IPS-18a (cell line): ENCODE results near the gene GMPPA.

ENCODE experiments used
- H3K27ac ChIP-seq: one replicate; pipeline ENCODE4 v1.5.1; 2013; ENCODE audit warnings: low read length
- H3K27me3 ChIP-seq: one replicate; pipeline ENCODE4 v1.6.1; 2013; ENCODE audit warnings: mild to moderate bottlenecking, low read length; ENCODE audit not compliant: control insufficient read depth, insufficient read depth
- H3K36me3 ChIP-seq: one replicate; pipeline ENCODE4 v1.6.1; 2013; ENCODE audit warnings: low read depth, low read length; ENCODE audit not compliant: control insufficient read depth
- H3K4me1 ChIP-seq: one replicate; pipeline ENCODE4 v1.6.1; 2013; ENCODE audit warnings: low read depth, low read length; ENCODE audit not compliant: control insufficient read depth
- H3K4me3 ChIP-seq: one replicate; pipeline ENCODE4 v1.5.1; 2013; ENCODE audit warnings: low read length
- H3K9ac ChIP-seq: one replicate; pipeline ENCODE4 v1.6.1; 2013; ENCODE audit warnings: mild to moderate bottlenecking, low read length, moderate library complexity
- H3K9me3 ChIP-seq: one replicate; pipeline ENCODE4 v1.6.1; 2013; ENCODE audit warnings: low read depth, low read length; ENCODE audit not compliant: control insufficient read depth

Gene GMPPA

DNA sequence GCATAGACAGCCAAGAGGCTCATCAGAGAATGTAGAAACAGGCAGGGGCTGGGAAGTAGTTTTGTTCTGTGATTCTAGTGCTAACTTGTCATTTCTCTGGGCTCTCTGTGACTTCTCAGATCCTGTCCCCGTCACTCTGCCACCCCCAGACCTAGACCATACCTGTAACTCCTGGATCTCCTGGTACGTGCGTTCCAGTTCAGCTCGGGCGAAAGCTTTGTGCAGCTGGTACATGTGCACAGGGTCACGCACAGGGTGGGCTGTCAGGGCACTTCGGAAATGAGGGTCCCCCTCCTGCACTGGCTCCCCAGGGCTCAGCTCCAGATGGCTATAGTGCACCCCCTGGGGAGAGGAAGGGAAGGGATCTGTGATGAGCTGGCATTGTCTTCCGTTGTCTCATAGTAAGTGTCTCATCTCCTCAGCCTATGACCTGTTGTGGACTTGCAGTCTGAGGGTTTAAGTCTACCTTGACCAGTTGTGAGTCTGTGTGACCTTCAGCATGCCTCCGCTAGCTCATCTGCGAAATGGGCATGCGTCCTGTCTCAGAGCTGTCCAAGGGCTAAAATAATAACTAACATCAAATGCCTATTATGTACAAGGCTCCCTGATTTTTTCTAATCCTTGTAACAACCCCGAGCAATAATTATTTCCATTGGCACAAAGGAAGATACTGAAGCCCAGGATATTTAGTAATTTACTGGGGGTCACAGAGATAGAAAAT, 42.3 kb downstream of the GMPPA start:
- H3K36me3 ChIP-seq, result peaks cover 11% of the 10 kb centered on the region
- peaks cover 25% of the 10 kb centered on the region for H3K4me1 ChIP-seq
- no peak overlapping the region for H3K27ac ChIP-seq
- H3K9ac ChIP-seq, result no peak overlapping the region
- no peak overlapping the region for H3K4me3 ChIP-seq
- no peaks in the 10 kb centered on the region for H3K9me3 ChIP-seq
- peaks cover 28% of the 10 kb centered on the region for H3K27me3 ChIP-seq

DNA sequence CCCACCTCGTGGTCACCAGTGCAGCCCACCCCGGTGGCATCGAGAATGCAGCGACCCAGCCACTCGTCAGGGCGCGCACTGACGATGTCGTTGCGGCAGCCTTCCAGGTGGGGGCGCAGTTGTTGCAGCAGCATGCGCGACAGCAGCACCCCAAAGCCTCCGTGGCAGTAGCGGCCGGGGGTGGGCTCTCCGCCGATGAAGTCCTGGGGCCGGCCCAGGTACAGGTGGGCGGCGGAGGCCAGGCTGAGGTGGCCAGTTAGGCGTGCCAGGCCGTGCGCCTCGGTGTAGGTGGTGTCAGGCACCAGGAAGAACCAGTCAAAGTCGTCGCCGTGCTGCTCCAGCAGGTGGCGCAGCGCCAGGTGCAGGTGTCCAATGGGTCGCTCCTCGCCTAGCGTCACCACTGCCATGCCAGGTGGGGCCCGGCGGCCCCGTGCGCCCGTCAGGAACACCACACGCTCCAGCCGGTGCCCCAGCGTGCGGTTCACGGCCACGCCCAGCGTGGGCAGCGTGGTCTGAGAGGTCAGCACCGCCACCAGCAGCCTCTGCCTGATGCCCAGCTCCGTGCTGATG, 43.0 kb downstream of the GMPPA start:
- Histone ChIP-seq H3K27me3 (peaks cover 31% of the 10 kb centered on the region), H3K9me3 (no peaks in the 10 kb centered on the region), H3K9ac (no peak overlapping the region), H3K36me3 (peaks cover 11% of the 10 kb centered on the region), H3K4me1 (peaks cover 25% of the 10 kb centered on the region), H3K27ac (no peak overlapping the region), H3K4me3 (peak overlapping the region; percentile 64)

DNA sequence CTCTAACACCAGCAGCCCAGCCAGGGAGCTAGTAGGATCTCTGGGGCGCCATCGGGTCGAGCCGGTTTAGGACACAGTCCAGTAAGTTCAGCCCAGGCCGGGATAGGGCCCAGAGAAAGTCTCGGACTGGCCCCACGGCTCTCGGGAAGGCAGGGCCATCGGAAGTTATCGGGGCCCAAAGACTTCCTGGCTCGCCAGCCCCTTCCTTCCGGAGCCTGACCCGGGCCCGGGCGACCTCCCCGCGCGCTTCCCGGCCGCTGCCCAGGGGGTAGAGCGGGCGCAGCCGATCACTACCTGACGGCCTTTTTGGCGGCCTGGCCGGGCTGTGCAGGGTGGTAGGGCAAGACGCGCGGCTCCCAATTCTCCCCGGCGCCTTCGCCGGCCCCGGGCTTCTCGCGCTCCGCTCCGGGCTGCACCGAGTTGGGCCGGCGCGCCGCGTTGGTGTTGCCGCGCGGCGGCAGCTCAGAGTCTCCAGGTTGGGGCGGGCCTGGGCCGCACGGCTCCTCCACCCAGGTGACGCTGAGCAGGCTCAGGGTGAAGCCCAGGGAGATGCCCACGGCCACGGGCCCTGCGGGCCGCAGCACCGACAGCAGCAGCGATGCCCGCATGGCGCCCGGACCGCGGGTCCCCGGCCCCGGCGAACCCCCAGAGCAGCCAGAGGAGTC, 44.4 kb downstream of the GMPPA start:
- Histone ChIP-seq H3K9me3 (no peaks in the 10 kb centered on the region), H3K4me1 (peaks cover 18% of the 10 kb centered on the region), H3K36me3 (peaks cover 11% of the 10 kb centered on the region), H3K9ac (peak overlapping the region; percentile 40), H3K4me3 (peak overlapping the region; percentile 64), H3K27me3 (peaks cover 31% of the 10 kb centered on the region), H3K27ac (no peak overlapping the region)

DNA sequence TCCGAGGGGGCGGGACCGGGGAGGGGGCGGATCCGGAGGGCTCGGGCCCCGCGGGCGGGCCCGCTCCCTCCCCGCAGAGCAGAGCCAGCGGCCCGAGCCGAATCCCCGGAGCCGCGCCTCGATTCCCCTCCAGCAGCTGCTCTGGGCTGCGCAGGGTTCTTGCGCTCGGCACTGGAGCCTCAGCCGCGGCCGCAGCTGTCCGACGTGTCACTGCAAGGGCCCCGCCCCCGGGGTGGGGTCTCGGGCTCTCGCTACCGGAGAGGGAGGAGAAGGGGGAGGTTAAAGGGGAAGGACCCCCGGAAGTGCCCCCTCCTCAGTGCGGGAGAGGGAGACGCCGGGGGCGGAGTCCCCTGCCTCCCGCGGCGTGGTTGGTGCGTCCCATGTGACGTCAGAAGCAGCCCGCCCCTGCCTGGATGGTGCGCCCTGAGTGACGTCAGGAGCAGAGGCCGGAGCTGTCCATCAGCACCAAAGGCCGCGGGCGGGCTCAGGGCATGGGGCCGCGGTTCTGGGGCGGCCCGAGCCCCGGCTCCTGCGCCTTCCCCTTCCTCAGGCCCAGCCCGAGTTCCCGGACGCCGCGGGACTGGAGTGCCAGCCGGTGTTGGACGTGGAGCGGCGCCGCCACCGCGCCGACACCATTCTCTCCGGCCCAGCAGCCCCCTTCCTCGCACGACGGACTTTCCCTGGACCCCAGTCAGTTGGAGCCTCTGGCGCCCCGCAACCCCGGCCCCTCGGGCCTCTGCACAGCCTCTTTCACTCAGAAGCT, 45.1 kb downstream of the GMPPA start, which contains the start of the genes CHPF and TMEM198:
TSS of gene CHPF (minus strand) at position 214 of the 763 bp plus-strand sequence. CDS start 271 bp downstream, outside the sequence.
TSS of gene TMEM198 (plus strand) at position 433 of the 763 bp plus-strand sequence. CDS start 700 bp downstream, outside the sequence.
- Histone ChIP-seq H3K27me3 (peaks cover 31% of the 10 kb centered on the region), H3K9me3 (no peaks in the 10 kb centered on the region), H3K4me1 (peaks cover 11% of the 10 kb centered on the region), H3K9ac (peak within 1 kb of the TSS; percentile 59), H3K36me3 (peaks cover 11% of the 10 kb centered on the region), H3K27ac (no peak within 1 kb of the TSS), H3K4me3 (peak within 1 kb of the TSS; percentile 64)

DNA sequence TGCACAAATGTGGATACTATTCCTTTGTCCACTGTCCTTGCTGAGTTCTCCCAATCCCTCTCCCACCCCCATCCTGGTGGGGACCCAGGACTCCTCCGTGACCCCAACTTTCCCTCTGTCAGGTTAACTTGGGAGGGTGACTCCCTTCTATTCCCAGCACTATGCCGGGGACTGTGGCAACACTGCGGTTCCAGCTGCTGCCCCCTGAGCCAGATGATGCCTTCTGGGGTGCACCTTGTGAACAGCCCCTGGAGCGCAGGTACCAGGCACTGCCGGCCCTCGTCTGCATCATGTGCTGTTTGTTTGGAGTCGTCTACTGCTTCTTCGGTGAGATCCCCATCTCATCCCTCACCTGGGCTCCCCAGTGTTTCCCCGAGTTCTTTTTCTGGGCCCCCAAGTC, 45.9 kb downstream of the GMPPA start:
- Histone ChIP-seq H3K36me3 (peaks cover 11% of the 10 kb centered on the region), H3K27ac (no peak overlapping the region), H3K9ac (peak overlapping the region; percentile 59), H3K27me3 (peaks cover 31% of the 10 kb centered on the region), H3K4me3 (peak overlapping the region; percentile 64), H3K4me1 (peaks cover 11% of the 10 kb centered on the region), H3K9me3 (no peaks in the 10 kb centered on the region)

DNA sequence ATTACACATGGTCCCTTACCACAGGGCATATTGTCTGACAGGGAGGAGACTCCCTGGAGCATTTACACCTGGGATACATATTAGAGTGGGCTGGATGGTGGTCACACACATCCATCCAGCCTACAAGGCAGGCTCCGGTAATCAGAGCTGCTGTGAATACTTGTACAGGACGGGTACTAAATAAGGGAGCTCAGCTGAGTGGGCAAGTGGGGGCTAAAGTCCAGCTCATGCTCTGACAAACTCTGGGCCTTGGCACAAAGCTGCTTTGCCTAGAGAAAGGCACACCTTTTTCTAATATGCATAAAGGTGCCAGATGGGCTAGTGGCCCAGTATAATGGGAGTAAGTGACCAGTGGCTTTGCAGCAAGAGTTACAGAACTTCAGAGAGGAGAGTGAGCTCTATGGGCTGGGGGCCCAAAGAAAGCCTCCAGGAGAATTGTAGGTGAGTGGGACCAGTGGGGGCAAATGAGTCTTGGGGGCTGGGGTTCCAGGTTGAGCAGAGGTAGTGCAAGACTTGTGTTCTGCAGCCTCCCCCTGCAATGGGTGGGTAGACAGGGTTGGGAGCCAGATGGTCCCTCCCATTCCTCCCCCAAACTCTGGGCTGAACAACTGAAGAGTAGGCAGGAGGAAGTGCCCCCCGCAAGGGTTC, 46.7 kb downstream of the GMPPA start:
- H3K4me3 ChIP-seq, result no peak overlapping the region
- H3K4me1 ChIP-seq, result peaks cover 11% of the 10 kb centered on the region
- H3K9ac ChIP-seq, result no peak overlapping the region
- H3K27ac ChIP-seq, result no peak overlapping the region
- H3K36me3 ChIP-seq, result peaks cover 10% of the 10 kb centered on the region
- H3K27me3 ChIP-seq, result peaks cover 32% of the 10 kb centered on the region
- H3K9me3 ChIP-seq, result no peaks in the 10 kb centered on the region

DNA sequence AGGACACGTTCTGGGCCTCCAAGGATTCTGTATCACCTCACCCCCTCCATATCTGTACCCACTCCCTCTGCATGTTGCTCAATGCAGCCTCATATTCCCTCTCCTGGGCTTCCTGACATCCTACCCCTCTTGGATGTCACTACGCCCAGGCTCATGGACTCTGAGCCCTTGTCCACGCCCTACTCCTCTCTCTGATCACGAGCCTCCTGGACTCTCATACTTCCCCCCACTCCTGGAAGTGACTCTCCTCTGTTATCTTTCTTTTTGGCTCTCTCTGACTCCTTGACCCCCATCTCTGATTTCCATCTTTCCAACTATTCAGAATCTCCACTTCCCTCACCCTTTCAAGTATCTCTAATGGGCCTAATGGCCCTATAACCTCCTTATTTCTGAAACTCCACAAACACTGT, 47.3 kb downstream of the GMPPA start:
- no peak overlapping the region for H3K27ac ChIP-seq
- no peak overlapping the region for H3K9ac ChIP-seq
- H3K36me3 ChIP-seq, result peaks cover 4% of the 10 kb centered on the region
- no peak overlapping the region for H3K4me3 ChIP-seq
- H3K27me3 ChIP-seq, result peaks cover 37% of the 10 kb centered on the region
- H3K4me1 ChIP-seq, result peaks cover 13% of the 10 kb centered on the region
- H3K9me3 ChIP-seq, result no peaks in the 10 kb centered on the region

DNA sequence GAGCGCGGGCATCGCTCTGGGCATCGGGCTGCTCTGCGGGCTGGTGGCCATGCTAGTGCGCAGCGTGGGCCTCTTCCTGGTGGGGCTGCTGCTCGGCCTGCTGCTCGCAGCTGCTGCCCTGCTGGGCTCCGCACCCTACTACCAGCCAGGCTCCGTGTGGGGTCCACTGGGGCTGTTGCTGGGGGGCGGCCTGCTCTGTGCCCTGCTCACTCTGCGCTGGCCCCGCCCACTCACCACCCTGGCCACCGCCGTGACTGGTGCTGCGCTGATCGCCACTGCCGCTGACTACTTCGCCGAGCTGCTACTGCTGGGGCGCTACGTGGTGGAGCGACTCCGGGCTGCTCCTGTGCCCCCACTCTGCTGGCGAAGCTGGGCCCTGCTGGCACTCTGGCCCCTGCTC, 48.9 kb downstream of the GMPPA start:
- no peak overlapping the region for H3K9ac ChIP-seq
- no peaks in the 10 kb centered on the region for H3K9me3 ChIP-seq
- H3K4me3 ChIP-seq, result no peak overlapping the region
- no peaks in the 10 kb centered on the region for H3K36me3 ChIP-seq
- peaks cover 10% of the 10 kb centered on the region for H3K4me1 ChIP-seq
- peaks cover 33% of the 10 kb centered on the region for H3K27me3 ChIP-seq
- no peak overlapping the region for H3K27ac ChIP-seq

DNA sequence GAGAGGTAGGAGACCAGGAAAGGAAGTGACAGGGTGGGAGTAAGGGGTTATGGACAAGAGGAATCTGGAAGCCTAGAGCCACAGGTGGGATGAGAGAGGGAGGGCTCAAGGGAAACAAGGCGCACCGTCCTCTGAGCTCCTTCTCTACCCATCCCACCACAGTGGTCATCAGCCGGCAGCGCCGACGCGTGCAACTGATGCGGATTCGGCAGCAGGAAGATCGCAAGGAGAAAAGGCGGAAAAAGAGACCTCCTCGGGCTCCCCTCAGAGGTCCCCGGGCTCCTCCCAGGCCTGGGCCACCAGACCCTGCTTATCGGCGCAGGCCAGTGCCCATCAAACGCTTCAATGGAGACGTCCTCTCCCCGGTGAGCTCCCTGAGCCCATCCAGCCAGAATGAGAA, 50.3 kb downstream of the GMPPA start:
- Histone ChIP-seq H3K27me3 (peaks cover 44% of the 10 kb centered on the region), H3K4me3 (no peak overlapping the region), H3K9ac (no peak overlapping the region), H3K9me3 (no peaks in the 10 kb centered on the region), H3K4me1 (peaks cover 14% of the 10 kb centered on the region), H3K27ac (no peak overlapping the region), H3K36me3 (no peaks in the 10 kb centered on the region)

DNA sequence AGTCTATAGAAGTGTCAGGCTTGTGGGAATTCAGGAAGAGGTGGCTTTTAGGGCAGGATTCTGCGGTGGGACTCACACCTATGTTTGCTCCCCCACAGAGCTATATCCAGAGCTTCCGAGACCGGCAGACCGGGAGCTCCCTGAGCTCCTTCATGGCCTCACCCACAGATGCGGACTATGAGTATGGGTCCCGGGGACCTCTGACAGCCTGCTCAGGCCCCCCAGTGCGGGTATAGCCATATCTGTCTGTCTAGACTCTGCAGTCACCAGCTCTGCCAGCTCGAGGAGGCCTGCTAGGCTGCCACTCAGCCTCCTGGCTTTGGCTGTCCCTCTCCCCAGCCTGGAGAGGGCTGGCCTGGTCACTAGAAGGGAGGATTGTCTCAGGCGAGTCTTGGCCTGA, 50.9 kb downstream of the GMPPA start:
- Histone ChIP-seq H3K9ac (no peak overlapping the region), H3K4me3 (no peak overlapping the region), H3K27me3 (peaks cover 42% of the 10 kb centered on the region), H3K9me3 (no peaks in the 10 kb centered on the region), H3K36me3 (no peaks in the 10 kb centered on the region), H3K4me1 (peaks cover 9% of the 10 kb centered on the region), H3K27ac (no peak overlapping the region)
